Left forelimb (tissue), 1 donor: ENCODE data around the gene PNPLA1.

Experiments
- DNase-seq: peaks from one replicate; pipeline ENCODE4 v3.0.0-alpha.2; 2018; ENCODE audit warnings: low spot score

Gene PNPLA1

GRCh38 chr6:36285187-36285671 is 15.4 kb downstream of the PNPLA1 start:
- DNase-seq: no peak

- no peak for DNase-seq
Measured at GRCh38 chr6:36285797-36286196, 15.9 kb downstream of the PNPLA1 start.

DNA sequence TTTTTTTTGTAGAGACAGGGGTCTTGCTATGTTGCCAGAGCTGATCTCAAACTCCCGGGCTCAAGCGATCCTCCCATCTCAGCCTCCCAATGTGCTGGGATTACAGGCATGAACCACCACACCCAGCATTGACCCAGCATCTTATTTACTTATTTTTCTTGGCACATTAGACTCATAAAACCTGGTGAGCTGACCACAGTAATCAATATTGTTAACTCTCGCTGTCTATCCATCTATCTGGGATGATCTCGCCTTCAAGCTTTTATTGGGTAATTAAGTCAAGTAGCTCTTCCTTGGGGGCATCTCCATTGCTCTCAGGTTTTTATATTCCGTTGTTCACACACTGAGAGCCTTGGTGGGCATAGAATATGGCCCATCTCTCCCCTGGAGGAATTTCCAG is 17.0 kb downstream of the PNPLA1 start:
- no peak for DNase-seq

GRCh38 chr6:36289281-36289878 is 19.5 kb downstream of the PNPLA1 start:
- no peak for DNase-seq

DNA sequence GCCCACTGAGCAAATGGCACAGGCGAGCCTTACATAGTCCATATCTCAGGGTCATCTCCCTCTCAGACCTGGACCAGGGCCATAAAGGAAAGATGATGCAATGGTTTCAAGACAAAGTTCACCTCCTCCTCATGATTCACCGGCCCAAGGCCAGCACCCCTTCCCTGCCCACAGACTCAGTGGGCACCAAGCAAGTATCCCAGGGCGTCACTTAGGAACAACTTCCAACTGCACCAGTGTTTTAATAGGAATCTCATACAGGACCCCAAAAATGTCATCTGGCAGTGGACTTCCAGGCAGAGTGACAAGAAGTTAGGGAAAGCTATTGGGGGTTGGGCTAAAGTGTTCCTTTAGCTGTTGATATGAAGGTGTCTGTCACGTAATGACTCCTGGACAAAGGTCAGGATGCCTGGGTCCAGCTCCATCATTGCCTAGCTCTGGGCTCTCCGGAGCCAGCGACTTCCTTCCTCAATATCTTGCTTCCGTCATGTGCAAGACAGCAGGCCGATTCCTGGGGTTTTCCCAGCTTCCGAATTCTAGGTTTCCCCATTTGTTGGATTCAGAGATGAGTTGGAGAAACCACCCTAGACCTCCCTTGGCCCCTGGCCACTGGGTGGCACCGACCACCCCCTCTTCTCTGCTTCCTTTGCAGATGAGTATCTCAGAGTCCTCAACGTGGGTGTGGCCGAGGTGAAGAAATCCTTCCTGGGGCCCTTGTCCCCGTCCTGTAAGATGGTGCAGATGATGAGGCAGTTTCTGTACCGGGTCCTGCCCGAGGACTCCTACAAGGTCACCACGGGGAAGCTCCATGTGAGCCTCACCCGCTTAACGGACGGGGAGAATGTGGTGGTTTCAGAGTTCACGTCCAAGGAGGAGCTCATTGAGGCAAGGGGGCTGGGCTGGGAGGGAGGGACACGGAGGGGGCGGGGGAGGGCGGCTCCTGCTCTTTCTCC is 21.1 kb downstream of the PNPLA1 start:
- no peak for DNase-seq

DNA sequence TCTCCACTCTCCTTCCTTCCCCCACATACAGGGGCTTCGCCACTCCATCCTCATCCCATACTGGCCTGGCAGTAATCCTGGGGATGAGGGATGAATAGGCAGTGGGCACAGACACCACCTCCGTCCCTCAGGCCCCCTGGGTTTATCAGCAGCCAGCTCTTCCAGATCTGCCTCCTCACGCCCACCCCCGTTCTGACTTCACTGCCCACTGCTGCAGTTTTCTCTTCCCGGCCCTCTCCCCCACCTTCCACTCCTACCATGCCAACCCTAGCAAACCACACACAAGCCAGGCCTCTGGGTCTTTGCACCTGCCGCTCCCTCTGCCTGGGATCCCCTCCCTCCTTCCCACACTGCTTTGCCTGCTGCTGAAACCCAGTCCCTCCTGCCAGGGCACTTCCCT is 22.3 kb downstream of the PNPLA1 start:
- no peak for DNase-seq

DNA sequence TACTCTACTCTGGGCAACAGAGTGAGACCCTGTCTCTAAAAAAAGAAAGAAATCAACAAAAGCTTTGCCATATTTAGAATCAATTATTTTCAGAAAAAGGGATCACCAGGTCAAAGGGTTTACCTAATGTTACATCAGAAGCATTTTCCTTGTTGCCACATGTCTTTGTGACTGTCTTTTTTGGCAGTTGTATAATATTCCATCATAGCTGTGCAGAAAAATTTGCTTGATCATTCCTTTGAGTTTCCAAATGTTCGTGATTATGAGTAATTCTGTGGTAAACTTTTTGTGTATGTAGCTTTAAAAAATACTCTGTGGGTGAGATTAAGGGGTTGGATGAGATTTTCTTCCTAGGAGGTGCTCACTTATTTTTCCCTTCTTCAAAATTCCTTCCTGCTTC is 26.4 kb downstream of the PNPLA1 start:
- DNase-seq: no peak

DNA sequence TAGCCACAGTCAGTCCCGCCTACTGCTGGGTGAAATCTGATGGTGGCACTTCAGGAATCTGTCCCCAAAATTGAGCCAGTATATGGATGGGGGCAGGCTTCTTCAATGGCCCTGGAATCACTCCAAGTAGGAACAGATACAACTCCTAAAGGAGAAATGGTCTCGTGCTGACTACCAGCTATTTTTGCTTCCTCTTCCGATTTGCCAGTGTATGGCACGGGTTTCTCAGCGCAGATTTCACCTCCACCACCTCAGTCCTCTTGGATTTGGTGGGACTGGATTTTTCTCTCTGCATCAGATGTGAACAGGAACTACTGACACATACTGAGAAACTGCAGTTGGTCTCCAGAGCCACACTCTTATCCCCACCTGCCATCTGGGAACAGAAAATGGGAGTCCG is 27.2 kb downstream of the PNPLA1 start:
- no peak for DNase-seq

GRCh38 chr6:36297511-36297910 is 27.7 kb downstream of the PNPLA1 start:
- no peak for DNase-seq

DNA sequence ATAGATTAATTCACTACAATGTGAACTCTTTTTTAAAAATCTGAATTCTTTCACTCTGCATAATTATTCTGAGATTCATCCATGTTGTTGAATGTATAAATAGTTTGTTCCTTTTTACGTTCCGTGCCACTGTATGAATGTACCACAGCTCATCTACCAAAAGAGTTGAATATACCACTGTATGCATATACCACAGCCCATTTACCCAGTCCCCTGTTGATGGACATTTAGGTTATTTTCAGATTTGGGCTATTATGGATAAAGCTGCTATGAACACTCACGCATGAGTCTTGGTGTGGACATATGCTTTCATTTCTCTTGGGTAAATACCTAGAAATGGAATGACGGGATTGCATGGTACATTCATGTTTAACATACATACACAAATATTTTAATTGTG is 28.2 kb downstream of the PNPLA1 start:
- no peak for DNase-seq

DNA sequence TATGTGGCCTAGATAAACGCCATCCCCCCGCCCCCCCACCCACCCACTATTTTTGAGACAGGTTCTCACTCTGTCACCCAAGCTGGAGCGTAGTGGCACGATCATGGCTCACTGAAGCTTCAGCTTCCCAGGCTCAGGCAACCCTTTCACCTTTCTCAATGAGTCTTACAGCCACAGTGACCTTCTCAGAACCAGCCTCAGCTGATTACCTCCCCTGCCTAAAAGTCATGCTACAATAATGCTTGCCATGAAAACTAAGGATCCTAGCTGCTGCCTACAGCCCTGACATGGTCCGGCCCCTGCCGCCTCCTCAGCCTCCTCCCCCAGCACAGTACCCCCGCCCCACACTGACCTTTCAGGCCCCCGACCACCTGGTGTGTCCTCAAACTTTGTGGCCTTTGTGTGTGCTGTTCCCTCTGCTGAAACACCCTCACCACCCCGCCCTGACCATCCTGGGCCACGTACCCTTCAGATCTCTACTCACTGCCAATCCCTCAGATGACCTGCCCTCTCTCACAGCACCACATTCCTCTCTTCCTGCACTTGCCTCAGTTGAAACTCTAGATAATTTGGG is 31.3 kb downstream of the PNPLA1 start:
- no peak for DNase-seq

DNA sequence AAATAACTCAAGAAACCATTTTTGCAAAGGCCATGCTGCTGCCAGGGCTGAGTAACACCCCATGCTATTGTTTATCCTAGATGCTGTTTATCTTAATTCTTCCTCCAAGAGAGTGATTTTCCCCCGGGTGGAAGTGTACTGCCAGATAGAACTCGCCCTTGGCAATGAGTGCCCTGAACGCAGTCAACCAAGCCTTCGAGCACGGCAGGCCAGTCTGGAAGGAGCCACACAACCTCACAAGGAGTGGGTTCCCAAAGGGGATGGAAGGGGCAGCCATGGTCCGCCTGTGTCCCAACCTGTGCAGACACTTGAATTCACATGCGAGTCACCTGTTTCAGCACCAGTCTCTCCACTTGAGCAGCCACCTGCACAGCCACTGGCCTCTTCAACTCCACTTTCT is 31.9 kb downstream of the PNPLA1 start:
- DNase-seq: no peak

GRCh38 chr6:36302227-36302976 is 32.5 kb downstream of the PNPLA1 start:
- DNase-seq: peak; percentile 85

DNA sequence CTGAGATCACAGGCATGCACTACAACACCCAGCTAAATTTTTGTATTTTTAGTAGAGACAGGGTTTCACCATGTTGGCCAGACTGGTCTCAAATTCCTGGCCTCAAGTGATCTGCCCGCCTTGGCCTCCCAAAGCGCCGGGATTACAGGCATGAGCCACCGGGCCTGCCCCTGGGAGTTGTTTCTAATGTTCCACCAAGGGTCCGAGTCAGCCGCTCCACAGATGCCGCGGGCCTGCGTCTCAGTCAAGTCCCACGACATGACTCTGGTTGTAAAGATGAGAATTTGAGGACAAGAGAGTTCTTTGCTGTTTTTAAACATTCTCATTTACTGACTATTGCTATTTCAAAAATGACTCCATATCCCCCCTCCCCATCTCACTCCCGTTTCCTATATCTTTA is 36.0 kb downstream of the PNPLA1 start:
- DNase-seq: no peak

DNA sequence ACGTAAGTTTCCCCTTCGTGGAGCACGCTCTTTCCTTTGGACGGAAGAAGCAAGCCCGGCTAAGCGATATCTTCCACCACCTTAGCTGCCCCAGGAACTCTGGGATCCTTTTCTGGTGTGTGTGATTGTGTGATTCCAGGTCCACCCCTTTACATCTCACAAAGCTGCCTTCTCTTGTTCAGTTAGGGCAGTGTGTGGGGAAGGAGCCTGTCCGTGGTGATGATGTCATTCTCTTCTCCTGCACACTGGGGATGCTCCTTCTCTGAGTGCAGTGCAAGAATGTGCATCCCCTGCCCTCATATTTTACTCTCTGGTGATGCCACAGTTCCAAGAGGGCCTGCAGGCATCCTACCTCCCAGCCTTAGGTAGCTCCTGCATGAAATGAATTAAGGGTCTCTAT is 36.5 kb downstream of the PNPLA1 start:
- no peak for DNase-seq

DNA sequence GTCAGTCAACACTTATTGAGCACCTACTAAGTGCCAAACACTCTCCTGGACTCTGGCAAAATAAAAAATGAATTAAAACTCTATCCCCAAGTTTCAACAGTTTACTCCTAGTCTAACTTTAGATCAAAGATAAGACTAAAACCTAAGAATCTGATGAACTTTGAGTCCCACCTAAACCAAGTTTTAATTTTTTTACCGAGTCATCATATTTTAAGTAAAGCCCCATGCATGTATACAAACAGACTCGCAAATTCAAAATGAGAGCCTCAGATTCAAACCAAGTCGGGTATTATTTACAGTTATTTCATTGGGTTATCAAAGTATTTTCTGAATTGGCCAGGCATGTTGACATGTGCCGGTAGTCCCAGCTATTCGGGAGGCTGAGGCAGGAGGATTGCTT is 38.7 kb downstream of the PNPLA1 start:
- DNase-seq: no peak

- DNase-seq: no peak
Measured at GRCh38 chr6:36309203-36309602, 39.3 kb downstream of the PNPLA1 start.

- no peak for DNase-seq
Measured at GRCh38 chr6:36309900-36310299, 40.0 kb downstream of the PNPLA1 start.

DNA sequence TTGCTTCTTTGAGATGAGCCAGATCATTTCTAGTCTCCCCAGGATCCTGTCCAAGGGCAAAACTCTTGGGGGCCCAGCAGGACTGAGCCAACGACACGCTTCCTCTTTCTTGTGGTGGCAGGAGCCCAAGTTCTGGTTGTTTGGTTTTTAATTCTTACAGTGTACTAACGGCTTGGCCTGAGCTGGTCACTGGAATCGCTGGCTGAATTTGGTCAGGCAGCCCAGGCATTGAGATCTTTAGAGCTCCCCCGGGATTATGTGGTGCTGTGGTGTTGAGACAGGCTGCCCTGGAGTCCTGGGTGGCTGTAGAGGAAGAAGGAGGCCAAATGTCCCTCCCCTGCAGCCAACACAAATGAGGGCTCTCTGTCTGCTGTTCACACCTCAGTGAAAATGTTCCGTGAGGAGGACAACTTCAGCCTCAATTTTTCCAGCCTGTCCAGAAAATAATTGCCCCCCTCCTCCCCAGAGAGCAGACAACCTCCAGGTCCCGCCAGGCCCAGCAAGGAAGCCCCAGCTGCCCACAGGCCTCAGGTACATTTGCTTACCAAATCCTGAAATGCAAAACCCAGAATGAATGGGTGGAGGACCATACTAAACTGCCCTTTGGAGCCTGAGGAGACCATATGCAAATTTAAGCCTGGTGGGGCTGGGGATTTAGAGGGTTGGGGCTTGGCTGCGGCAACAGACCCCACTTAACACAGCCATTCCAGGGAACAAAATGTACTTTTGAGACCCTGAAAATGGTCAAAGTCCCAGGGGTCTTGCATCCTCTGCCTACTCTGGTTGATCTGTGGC is 43.2 kb downstream of the PNPLA1 start:
- no peak for DNase-seq

DNA sequence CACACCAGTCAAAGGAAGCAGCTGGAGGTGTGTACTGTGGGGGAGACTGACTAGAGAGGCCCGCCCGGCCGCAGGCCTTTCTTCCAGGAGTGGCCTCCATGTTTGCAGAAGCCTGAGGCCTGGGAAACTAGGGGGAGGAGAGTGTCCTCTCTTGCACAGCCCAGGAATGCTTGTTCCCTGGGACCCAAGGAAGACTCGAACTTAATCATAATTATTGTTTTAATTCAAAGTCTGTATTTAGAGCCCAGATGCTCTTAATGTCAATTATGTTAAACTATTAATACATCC is 43.7 kb downstream of the PNPLA1 start:
- no peak for DNase-seq

- no peak for DNase-seq
Measured at GRCh38 chr6:36314221-36315014, 44.6 kb downstream of the PNPLA1 start.
